HL-60 (cell line): ENCODE measurements around the gene CPAMD8.

Experiments
- CTCF ChIP-seq: IDR thresholded peaks from one replicate; pipeline ENCODE4 v1.5.1; 2011; ENCODE audit warnings: low read length, control low read depth, inconsistent platforms; ENCODE audit not compliant: insufficient read depth
- GABPA ChIP-seq: IDR thresholded peaks from 2 replicates; pipeline ENCODE4 v1.6.1; 2012; ENCODE audit warnings: low read depth
- SPI1 ChIP-seq: IDR thresholded peaks from 2 replicates; pipeline ENCODE4 v1.6.1; 2012; ENCODE audit warnings: low read depth, mild to moderate bottlenecking, borderline replicate concordance

- TF ChIP-seq GABPA = no peak
- no peak for TF ChIP-seq SPI1
- TF ChIP-seq CTCF = no peak
Observed at GRCh38 chr19:16914421-16914820, 112.2 kb downstream of the CPAMD8 start.
